Esophagus squamous epithelium (tissue), 5 donors: ENCODE data around the gene IL16. TPM values are rescaled to one million over a fixed set of nuclear protein-coding genes. Genes with fewer than 3 reads are reported as not detected.

ENCODE experiments used
- DNase-seq: peaks from one replicate; lab custom pipeline; 2025; lab: John Stamatoyannopoulos, UW
- H3K27ac ChIP-seq, 4 donors: fragments of 200-600 bp; sonication (generic); one replicate each; pipeline ENCODE4 v1.5.1; 2016 to 2019; ENCODE audit warnings: mild to moderate bottlenecking in 1 of 4
- H3K27me3 ChIP-seq, 4 donors: fragments of 200-600 bp; sonication (generic); 1 replicate in 3 of 4; 2 replicates in 1 of 4; pipeline versions ENCODE4 v1.5.1 to v1.6.0; 2017 to 2021; ENCODE audit warnings: antibody characterized with exemption in 1 of 4
- H3K36me3 ChIP-seq, 3 donors: fragments of 200-600 bp; sonication (generic); one replicate each; pipeline ENCODE4 v1.5.1; 2016 to 2019
- H3K4me1 ChIP-seq, 3 donors: fragments of 200-600 bp; sonication (generic); one replicate each; pipeline ENCODE4 v1.5.1; 2017 to 2019
- H3K4me3 ChIP-seq, 4 donors: fragments of 200-600 bp; sonication (generic); 1 replicate in 3 of 4; 2 replicates in 1 of 4; pipeline ENCODE4 v1.5.1; 2016 to 2019; ENCODE audit warnings: mild to moderate bottlenecking in 2 of 4, moderate library complexity in 1 of 4
- H3K9me3 ChIP-seq, 3 donors: fragments of 200-600 bp; sonication (generic); one replicate each; pipeline ENCODE4 v1.5.1; 2016 to 2019
- CTCF ChIP-seq, 6 experiments: fragments of 450-650 bp in 4 of 6; fragments of 200-600 bp in 2 of 6; sonication (generic) in 2 of 6; IDR thresholded peaks; one replicate each; pipeline ENCODE4 v1.5.1; 2016 to 2019; ENCODE audit warnings: antibody characterized with exemption in 6 of 6, mild to moderate bottlenecking in 4 of 6, moderate library complexity in 4 of 6
- POLR2A ChIP-seq, 4 donors: fragments of 450-650 bp; IDR thresholded peaks; one replicate each; pipeline ENCODE4 v1.6.1; 2017; ENCODE audit warnings: antibody characterized with exemption in 4 of 4, mild to moderate bottlenecking in 4 of 4, moderate library complexity in 3 of 4
- WGBS, 2 donors: methylation state at CpG; one replicate each; pipeline ENCODE4 v1.1.5; 2018; 5-methylcytosine and 5-hydroxymethylcytosine counted together
- intact Hi-C: fragments of 100-400 bp; cut with DNase I; formaldehyde crosslinking; loops from one replicate; pipeline ENCODE4 v1.15.0; 2022
- total RNA-seq, 4 donors: library from RNA; depleted of rRNA; stranded (reverse); fragments of >200 nt; gene quantifications; one replicate each; pipeline ENCODE4 v1.1.0, GENCODE V29; 2016
- donor health status: DM: yes; HTN: yes; CAD: no.

The IL16 gene
- 10 to 100 TPM in 1 of 4 donors, 1 to 10 TPM in 3; 2.3 to 20.0 (median 4.6) TPM for total RNA-seq

GRCh38 chr15:81196576-81197254 is at the start of gene IL16:
TSS of gene IL16 (plus strand) at chr15:81196879. CDS start at chr15:81225400, 28,521 bp downstream.
- no peak within 1 kb of the TSS for H3K27ac ChIP-seq
- H3K27me3 ChIP-seq: peaks cover 0 to 13% (median 0%) of the 10 kb centered on the region in 4 donors
- WGBS, 2 donors: 72 to 89% methylated on average over 4 to 6 of the region's 16 CpGs
- intact Hi-C loops: no loop called here
- peaks cover 0 to 4% (median 0%) of the 10 kb centered on the region in 3 donors for H3K4me1 ChIP-seq
- no peak within 1 kb of the TSS for H3K4me3 ChIP-seq
- no peak for DNase-seq
- TF ChIP-seq POLR2A (IDR thresholded peaks at IDR 0.05): no peak
- TF ChIP-seq CTCF (IDR thresholded peaks at IDR 0.05): no peak
- H3K9me3 ChIP-seq: no peaks in the 10 kb centered on the region
- H3K36me3 ChIP-seq: no peaks in the 10 kb centered on the region

GRCh38 chr15:81151389-81151788 is 45.3 kb upstream of the IL16 start:
- H3K36me3 ChIP-seq: no peaks in the 10 kb centered on the region
- no peak for DNase-seq
- no peak overlapping the region for H3K27ac ChIP-seq
- peaks cover 0 to 4% (median 0%) of the 10 kb centered on the region in 4 donors for H3K27me3 ChIP-seq
- no peaks in the 10 kb centered on the region for H3K9me3 ChIP-seq
- intact Hi-C loops: loop anchor here (5.0 kb wide), 1 partner anchor 34 kb away; no protein-coding TSS in a partner anchor
- peaks cover 0 to 15% (median 5%) of the 10 kb centered on the region in 3 donors for H3K4me1 ChIP-seq
- H3K4me3 ChIP-seq: no peak overlapping the region
- 76 to 85% methylated on average over 4 to 6 of the region's 7 CpGs for WGBS, 2 donors
- TF ChIP-seq POLR2A (IDR thresholded peaks at IDR 0.05) (no peak), CTCF (IDR thresholded peaks at IDR 0.05) (no peak)

- no peaks in the 10 kb centered on the region for H3K9me3 ChIP-seq
- H3K27me3 ChIP-seq: peaks cover 0 to 4% (median 0%) of the 10 kb centered on the region in 4 donors
- H3K27ac ChIP-seq: no peak overlapping the region
- TF ChIP-seq CTCF (IDR thresholded peaks at IDR 0.05): no peak
- TF ChIP-seq POLR2A (IDR thresholded peaks at IDR 0.05): no peak
- intact Hi-C loops: loop anchor here (5.0 kb wide), 1 partner anchor 35 kb away; no protein-coding TSS in a partner anchor
- no peak overlapping the region for H3K4me3 ChIP-seq
- 89 to 96% methylated on average over 4 of the region's 4 CpGs for WGBS, 2 donors
- DNase-seq: no peak
- H3K36me3 ChIP-seq: no peaks in the 10 kb centered on the region
- peaks cover 0 to 25% (median 6%) of the 10 kb centered on the region in 3 donors for H3K4me1 ChIP-seq
These were observed 44.3 kb upstream of the IL16 start for GRCh38 chr15:81152339-81152738.

- H3K9me3 ChIP-seq: no peaks in the 10 kb centered on the region
- WGBS, 2 donors: 66 to 76% methylated on average over 4 of the region's 4 CpGs
- peaks cover 0 to 29% (median 10%) of the 10 kb centered on the region in 3 donors for H3K4me1 ChIP-seq
- no peak for DNase-seq
- no peaks in the 10 kb centered on the region for H3K36me3 ChIP-seq
- no peak overlapping the region for H3K27ac ChIP-seq
- H3K27me3 ChIP-seq: peaks cover 0 to 2% (median 0%) of the 10 kb centered on the region in 4 donors
- no peak overlapping the region for H3K4me3 ChIP-seq
- intact Hi-C loops: loop anchor here (5.0 kb wide), 1 partner anchor 35 kb away; no protein-coding TSS in a partner anchor
- no peak for TF ChIP-seq CTCF (IDR thresholded peaks at IDR 0.05)
- TF ChIP-seq POLR2A (IDR thresholded peaks at IDR 0.05): no peak
These were observed 43.9 kb upstream of the IL16 start for GRCh38 chr15:81152799-81153198.
